HL-60 (cell line): Measurements from ENCODE around the gene TTC34.

Source experiments
- DNase-seq, 2 experiments: peaks; one replicate each; pipeline ENCODE4 v3.0.0-alpha.2; 2010 to 2020; ENCODE audit warnings: low read depth in 1 of 2, low spot score in 1 of 2
- H3K27ac ChIP-seq: fragments of 250-450 bp; sonication (Bioruptor Pico); replicated peaks from 2 replicates; pipeline ENCODE4 v1.5.1; 2020; ENCODE audit warnings: mild to moderate bottlenecking, moderate library complexity
- H3K27me3 ChIP-seq: fragments of 250-450 bp; sonication (Bioruptor Pico); 2 replicates; pipeline ENCODE4 v1.5.1; 2021; ENCODE audit warnings: mild to moderate bottlenecking, moderate library complexity; ENCODE audit not compliant: insufficient read depth, poor library complexity, severe bottlenecking
- H3K4me3 ChIP-seq: replicated peaks from 2 replicates; pipeline ENCODE4 v1.5.1; 2011; ENCODE audit warnings: mild to moderate bottlenecking, control low read depth, low read length; ENCODE audit not compliant: insufficient read depth
- GABPA ChIP-seq: IDR thresholded peaks from 2 replicates; pipeline ENCODE4 v1.6.1; 2012; ENCODE audit warnings: low read depth
- POLR2AphosphoS5 ChIP-seq: IDR thresholded peaks from 2 replicates; pipeline ENCODE4 v1.6.1; 2012; ENCODE audit warnings: low read depth
- REST ChIP-seq: IDR thresholded peaks from 2 replicates; pipeline ENCODE4 v1.6.1; 2012; ENCODE audit warnings: low read depth; ENCODE audit not compliant: insufficient replicate concordance
- SPI1 ChIP-seq: IDR thresholded peaks from 2 replicates; pipeline ENCODE4 v1.6.1; 2012; ENCODE audit warnings: low read depth, mild to moderate bottlenecking, borderline replicate concordance
- TF ChIP-seq, protein P1 (sequence below): IDR thresholded peaks from one replicate; pipeline ENCODE4 v1.5.1; 2011; ENCODE audit warnings: low read length, control low read depth, inconsistent platforms; ENCODE audit not compliant: insufficient read depth

TTC34 gene

DNA sequence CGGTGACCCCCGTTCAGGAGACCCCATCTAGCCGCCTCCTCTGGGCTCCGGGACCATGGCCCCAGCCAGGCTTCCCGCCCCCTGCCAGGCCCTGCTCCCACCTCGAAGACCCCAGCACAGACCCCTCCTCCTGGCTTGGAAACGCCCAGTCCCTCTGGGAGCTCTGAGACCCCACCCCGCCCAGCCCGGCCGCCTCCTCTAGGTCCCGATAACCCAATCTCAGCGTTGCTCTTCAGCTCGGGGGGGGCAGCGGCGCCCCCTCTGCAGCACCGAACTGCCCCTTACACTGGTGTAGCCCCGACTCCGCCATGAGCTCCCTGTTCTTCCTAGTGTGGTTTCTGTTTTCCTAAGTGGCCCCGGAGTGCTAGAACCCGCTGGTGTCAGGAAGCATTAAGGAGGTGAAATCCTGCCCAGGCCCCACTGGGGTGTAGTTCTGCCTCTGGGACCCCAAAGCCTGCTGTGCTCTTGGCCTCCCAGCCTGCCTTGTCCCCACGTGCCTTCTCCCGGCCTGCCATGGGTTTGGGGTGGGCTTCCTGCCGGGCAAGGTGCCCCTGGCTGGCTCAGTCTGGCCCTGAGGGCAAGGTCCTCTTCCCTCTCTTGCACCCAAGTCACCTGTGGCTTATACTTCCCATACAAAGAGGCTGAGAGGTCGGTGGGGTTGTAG is 157.9 kb downstream of the TTC34 start:
- H3K27ac ChIP-seq = no peak overlapping the region
- no peak for DNase-seq
- TF ChIP-seq GABPA (no peak), POLR2AphosphoS5 (no peak), REST (no peak), SPI1 (no peak)
- TF ChIP-seq, protein P1, sequence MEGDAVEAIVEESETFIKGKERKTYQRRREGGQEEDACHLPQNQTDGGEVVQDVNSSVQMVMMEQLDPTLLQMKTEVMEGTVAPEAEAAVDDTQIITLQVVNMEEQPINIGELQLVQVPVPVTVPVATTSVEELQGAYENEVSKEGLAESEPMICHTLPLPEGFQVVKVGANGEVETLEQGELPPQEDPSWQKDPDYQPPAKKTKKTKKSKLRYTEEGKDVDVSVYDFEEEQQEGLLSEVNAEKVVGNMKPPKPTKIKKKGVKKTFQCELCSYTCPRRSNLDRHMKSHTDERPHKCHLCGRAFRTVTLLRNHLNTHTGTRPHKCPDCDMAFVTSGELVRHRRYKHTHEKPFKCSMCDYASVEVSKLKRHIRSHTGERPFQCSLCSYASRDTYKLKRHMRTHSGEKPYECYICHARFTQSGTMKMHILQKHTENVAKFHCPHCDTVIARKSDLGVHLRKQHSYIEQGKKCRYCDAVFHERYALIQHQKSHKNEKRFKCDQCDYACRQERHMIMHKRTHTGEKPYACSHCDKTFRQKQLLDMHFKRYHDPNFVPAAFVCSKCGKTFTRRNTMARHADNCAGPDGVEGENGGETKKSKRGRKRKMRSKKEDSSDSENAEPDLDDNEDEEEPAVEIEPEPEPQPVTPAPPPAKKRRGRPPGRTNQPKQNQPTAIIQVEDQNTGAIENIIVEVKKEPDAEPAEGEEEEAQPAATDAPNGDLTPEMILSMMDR = no peak
- peak overlapping the region; percentile 49 for H3K4me3 ChIP-seq
- no peaks in the 10 kb centered on the region for H3K27me3 ChIP-seq

GRCh38 chr1:2642560-2643413 is 158.7 kb downstream of the TTC34 start:
- no peaks in the 10 kb centered on the region for H3K27me3 ChIP-seq
- TF ChIP-seq GABPA = peak; percentile 62; the same call in 1 of the 2 replicates
- TF ChIP-seq POLR2AphosphoS5 = 0 out of 2 replicates have a peak, but pooled peaks have one; percentile 28
- no peak for TF ChIP-seq REST
- H3K27ac ChIP-seq = peak overlapping the region; percentile 61
- DNase-seq = peak; percentile 56 to 83
- H3K4me3 ChIP-seq = peak overlapping the region; percentile 49

- Histone ChIP-seq H3K4me3 (peak overlapping the region; percentile 49; the same call in 1 of the 2 replicates), H3K27ac (no peak overlapping the region), H3K27me3 (no peaks in the 10 kb centered on the region)
- no peak for DNase-seq
- TF ChIP-seq GABPA (no peak), POLR2AphosphoS5 (no peak), REST (no peak), SPI1 (no peak)
- TF ChIP-seq, protein P1 = no peak
These were observed 159.3 kb downstream of the TTC34 start for GRCh38 chr1:2642131-2642559.
